GM18511 (cell line): ENCODE results near the gene ZNF483.
"Not testable (repeated sequence)": the region's sequence is repeated elsewhere in the genome, so short reads cannot be mapped to it uniquely, and the experiment has no call there.

Source experiments
- ATAC-seq: cut with Tn5 transposase; IDR thresholded peaks from one replicate; pipeline ENCODE4 v1.9.1; 2021; ENCODE audit warnings: mild to moderate bottlenecking, moderate library complexity; ENCODE audit not compliant: unreplicated experiment

The ZNF483 gene

DNA sequence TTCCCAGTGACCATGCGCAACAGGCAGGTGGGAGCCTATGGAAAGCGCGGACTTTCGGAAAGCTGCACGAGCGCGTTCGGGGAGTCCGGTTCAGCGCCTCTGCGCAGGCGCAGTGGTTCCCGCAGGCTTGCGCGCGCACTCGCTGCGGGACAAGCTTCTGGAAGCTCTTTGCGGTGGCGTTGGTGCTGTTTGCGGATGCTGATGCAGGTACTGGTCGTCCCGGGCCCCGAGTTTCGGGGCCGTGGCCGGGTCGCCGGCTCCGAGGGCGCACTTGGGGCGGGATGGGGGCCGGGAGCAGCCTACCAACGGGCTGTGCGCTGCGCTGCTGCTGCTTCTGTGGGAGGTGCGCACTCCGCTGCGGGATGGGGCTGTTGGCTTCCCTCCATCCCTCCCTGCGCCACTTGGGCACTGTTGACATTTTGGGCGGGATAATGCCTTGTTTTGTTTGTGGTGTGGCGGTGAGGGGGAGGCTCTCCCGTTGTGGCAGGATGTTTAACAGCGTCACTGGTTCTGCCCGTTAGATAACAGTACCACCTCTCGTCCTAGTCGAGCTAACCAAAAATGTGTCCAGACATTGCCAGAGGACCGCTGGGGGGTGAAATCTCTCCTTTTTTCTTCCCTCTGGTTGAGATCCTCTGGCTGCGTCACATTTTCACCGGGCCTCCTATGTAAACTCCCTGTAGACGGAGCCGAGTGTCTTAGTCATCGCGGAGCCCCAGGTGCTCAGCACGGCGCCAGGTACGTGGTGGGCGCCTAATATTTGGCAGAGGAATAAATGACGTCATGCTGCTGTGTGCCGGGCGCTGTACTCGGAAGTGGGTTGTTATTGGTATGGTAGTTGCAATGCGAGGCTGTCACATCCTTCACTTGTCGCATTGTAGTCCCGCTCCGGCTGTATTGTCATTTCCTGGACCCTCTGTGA is at the start of gene ZNF483:
ZNF483 (plus strand) TSS at position 124 of the 922 bp plus-strand sequence. CDS start 2,217 bp downstream, outside the sequence.
- no peak for ATAC-seq

DNA sequence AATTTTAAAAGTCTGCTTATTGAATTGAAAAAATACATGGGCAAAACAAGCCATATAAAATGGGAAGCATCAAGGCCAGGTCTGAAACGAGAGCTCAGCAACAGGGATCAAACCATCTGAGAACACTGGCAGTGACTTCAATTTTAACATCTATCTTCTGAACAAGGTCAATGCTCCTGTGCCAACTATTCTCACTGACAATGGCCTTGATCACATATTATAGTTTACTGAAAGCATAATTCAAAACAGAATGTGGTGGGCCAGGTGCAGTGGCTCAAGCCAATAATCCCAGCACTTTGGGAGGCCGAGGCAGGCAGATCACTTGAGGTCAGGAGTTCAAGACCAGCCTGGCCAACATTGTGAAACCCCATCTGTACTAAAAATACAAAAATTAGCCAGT is 49.8 kb upstream of the ZNF483 start:
- ATAC-seq: no peak

DNA sequence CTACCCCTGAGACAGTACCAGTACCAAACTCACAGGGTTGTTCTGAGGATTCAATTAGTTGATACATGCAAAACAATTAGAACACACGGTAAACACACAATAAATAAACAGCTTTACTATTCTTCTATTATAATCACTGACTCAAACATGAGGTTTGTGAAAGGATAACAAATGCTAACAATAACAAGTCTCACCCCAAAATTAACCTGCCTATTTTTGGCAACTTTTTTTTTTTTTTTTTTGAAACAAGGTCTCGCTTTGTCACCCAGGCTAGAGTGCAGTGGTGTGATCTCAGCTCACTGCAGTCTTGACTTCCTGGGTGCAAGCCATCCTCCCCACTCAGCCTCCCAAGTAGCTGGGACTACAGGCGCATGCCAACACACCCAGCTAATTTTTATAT is 47.3 kb upstream of the ZNF483 start:
- no peak for ATAC-seq

DNA sequence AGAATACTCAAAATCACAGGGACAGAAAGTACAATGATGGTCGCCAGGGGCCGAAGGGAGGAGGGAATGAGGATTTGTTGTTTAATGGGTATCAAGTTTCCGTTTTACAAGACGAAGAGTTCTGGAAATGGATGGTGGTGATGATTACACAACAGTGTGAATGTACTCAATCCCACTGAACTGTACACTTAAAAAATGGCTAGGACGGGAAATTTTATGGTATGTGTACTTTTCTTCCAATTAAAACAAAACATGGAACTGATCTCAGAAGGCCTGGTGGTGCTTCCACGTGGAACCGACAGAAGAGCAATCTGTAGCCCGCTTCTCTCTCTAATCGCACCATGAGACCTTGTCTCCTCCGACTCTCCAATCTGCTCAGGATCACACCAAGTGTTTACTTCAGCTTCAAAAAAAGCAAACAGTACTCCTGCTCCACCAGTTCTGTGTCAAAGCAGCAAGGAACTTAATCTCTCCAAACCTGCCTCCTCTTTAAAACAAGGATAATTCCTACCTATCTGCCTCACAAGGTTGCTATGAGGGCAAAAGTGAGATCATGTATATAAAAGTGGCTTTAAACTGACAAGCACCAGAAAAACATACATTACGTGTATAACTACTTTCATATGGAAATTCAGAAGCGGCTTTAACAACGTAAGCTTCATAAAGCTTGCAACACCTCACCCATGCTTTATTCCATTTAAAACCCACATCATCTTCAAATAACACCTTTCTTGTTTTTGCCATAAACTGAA is 42.9 kb upstream of the ZNF483 start:
- ATAC-seq: no peak

DNA sequence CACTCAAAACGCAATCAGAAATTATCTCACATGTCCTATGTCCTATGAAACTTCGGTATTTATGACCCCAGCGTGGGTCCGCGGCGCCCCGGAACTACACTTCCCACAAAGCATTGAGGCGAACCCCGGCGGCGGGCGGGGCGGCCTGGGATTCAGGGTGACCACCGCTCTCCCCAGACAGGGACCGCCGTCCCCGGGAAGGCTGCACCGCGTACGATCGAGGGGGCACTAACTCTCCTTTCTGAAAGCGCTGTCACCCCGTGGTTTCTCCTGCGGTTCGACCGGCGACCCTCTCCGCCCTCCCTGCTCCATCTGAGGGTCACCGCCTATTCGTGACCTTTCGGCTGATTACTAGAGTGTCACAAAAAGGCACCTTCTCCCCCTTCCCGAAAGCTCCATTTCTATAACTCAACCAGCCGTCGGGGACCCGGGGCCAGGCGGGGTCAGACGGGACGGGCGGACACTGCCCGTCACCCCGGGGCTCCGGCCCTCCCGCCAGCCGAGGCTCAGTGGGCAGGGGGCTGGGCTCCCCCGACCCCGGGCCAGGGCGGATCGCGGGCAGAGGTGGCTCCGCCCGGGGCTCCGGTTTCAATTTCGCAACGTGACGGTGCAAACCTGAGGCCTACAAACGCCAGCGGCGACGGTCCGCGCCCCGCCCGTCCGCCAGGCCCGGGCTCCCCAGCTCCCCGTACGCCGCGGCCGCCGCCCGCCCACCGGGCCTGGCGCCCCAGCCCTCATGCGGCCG is 42.1 kb upstream of the ZNF483 start:
- peak; percentile 66 for ATAC-seq

DNA sequence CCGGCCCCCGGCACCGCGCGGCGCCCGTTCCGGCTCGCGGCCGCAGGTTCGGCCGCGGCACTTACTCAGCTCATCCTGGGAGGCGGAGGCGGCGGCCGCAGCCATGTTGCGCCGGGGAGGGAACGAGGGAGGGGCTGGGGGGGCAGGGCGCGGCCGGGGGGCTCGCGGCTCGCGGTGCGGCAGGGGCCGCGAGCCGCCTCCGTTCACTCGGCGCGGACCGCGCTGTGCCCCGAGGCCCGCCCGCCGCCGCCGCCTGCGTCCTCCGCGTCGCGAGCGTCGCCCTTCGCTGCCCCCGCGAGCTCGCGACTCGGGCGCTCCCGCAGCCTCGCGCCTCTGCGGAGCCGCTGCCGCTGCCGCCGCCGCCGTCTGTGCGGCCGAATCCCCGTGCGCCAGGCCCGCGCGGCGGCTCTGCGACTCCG is 41.5 kb upstream of the ZNF483 start:
- ATAC-seq: peak; percentile 45

DNA sequence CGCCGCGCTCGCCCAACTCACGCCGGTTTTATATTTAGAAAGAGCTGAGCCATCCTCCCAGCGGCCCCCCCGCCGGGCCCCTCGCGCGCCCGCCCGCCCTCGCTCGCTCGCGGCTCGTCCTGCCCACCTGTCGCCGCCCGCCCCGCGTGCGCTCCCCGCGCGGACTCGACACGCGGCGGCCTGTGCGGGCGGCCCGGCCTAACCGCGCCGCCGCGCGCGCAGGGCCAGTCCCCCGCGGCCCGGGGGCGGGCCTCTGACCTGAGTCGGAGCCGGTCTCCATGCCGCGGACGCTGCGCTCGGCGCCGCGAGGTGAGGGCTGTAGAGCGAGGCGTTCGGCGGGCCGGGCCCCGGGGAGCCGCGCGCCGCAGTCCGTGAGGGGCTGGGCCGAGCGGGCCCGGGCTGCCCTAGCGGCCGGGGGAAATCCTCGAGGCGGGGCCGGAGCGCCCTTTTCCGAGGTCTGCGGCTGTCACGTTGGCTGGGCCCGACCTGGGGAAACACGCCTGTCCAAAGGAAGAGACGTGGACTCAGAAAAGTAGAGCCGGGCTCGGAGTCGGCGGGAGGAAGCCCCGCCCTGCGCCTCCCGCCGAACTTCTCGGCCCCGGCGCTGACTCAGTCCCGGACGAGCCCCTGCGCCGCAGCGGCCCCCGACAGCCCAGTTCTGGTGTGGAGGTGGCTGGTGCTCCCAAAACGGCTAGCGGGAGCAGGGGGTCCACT is 41.0 kb upstream of the ZNF483 start, which contains the start of gene ECPAS:
ECPAS (minus strand) TSS at position 526 of the 714 bp plus-strand sequence. CDS start 11,465 bp downstream, outside the sequence.
- ATAC-seq: peak; percentile 60

DNA sequence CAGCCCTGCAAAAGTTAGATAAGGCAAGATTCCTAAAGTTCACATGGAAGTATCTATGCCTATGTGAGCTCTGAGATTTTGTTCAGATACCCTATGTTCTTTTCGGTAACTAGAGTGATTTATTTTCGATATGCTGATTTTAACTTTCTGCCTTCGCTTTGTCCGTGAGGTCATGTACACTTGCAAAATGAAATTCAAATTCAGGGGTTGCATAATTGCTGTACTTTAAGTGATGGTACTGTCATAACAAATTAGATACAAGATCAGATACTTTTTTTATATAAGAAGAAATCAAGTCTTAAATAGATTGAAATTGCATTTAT is 40.4 kb upstream of the ZNF483 start:
- no peak for ATAC-seq

DNA sequence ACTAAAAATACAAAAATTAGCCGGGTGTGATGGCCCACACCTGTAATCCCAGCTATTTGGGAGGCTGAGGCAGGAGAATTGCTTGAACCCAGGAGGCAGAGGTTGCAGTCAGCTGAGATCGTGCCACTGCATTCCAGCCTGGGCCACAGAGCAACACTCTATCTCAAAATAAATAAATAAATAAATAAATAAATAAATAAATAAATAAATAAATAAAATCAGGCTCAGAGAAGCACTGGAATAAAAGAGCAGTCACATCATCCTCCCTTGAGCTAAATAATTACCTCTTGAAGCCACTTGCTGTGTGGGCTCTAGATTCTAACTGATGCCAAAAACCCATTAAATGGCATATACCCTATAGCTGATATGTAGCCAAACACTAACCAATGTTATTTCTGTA is 27.8 kb upstream of the ZNF483 start:
- not testable (repeated sequence) for ATAC-seq

DNA sequence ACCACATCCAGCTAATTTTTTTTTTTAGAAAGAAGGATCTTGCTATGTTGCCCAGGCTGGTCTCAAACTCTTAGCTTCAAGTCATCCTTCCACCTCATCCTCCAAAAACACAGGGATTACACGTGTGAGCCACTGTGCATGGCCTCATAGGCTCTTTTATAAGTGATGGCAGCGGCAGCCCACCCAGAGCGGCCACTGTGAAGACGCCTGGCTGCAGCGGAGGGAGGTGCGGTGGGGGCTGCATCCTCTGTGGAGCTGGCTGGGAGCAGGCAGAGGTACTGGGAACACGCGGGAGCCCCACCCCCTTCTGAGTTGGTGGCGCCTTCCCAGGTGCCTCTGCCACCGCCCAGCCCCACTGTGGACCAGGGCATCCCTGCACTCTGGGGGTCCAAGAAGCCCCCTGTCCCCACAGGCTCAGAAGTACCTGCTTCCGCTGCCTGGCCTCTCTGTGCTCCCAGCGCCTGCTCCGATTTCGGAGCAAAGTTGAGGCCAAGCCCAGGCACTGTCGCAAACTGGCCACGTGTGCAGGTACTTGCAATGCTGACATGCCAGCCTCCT is 23.9 kb upstream of the ZNF483 start:
- ATAC-seq: no peak

DNA sequence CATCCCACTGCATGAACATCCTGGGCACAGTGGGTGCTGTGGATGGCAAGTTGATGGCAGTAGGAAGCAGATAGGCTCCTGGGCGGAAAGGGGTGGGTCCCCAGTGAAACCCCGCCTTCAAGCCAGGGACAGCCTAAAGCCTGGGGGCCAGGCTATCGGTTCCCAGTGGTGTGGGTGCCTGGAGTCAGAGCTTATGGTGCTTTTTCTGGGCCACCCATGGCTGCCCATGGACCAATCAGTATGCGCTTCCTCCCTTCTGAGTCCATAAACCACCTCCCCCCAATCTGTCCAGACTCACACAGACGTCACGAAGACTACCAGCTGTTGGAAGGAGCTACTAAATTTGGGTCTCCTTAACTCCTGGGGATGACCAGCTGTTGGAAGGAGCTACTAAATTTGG is 23.3 kb upstream of the ZNF483 start:
- ATAC-seq: no peak

DNA sequence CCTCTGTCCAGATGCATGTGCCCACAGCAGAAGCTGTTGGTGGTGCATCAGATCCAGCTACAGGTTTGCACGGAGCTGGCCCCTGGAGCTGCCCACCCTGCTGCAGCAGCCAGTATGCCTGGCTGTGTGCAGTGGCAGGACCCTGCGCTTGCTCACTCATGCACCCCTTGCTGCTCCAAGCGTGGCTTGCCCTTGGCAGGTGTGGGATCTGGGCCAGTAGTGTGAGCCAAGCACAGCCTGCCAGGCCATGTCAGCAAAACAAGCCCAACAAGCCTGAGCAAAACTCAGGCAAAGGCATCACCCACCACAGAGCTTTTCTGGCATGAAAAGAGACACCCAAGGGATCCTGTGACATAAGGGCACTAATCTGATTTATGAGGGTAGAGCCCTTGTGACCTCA is 22.5 kb upstream of the ZNF483 start:
- ATAC-seq: no peak

DNA sequence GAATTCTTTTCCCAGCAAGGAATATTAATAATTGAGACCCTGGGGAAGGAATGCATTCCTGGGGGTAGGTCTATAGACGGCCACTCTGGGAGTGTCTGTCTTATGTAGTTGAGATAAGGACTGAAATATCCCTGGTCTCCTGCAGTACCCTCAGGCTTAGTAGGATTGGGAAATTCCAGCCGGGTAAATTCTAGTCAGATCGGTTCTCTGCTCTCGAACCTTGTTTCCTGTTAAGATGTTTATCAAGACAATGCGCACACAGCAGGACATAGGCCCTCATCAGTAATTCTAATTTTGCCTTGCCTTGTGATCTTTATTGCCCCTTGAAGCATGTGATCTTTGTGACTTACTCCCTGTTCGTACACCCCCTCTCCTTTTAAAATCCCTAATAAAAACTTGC is 13.4 kb upstream of the ZNF483 start:
- not testable (repeated sequence) for ATAC-seq

DNA sequence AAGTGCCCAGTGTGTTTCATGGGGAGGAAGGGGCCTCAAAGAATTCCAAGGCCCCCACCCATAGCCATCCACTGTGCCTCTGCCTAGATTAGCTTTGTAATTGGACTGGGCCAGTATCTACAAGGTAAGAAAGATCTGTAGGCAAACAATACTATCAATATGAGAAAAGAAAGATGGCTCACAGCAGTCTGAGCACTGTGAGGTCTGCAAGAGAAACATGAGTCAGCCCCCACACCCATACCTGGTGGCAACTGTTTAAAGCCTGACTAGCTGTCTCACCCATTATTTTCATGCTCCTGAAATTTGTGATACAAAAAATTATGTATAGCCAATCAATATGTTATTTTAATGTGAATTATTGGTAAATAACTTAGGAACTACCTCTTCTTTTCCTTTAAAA is 10.0 kb upstream of the ZNF483 start:
- ATAC-seq: no peak

DNA sequence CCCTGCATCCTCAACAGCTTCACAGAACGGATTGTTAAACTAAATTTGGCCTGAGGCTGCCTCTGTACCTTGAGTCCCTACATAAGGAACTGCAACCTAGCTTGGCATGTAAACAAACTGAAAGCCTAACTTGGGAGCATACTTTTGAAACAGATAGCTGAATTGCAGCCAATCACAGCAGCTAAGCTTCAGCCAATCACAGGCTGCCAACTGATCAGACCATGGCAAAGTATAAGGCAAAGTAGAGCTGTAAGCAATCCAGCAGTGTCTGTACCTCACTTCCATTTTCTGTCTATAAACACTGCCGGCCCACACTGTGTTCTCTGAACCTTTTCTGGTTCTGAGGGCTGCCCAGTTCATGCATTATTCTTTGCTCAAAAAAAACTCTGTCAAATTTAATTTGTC is 8.9 kb upstream of the ZNF483 start:
- ATAC-seq: no peak

DNA sequence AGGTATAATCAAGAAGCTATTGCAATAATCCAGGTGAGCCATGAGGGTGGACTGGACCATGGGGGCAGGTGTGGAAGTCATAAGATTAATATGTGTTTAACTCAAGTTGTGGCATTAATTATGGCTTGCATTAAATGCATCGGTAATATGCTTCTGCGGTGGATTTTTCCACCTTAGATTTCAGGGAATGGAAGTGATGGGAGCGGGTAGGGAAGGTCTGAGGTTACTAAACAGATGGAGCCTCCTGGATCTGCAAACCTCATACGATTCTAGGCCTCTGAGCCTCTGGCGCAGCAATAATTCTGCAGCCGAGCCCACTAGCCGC is 286 bp upstream of the ZNF483 start:
- ATAC-seq: no peak

DNA sequence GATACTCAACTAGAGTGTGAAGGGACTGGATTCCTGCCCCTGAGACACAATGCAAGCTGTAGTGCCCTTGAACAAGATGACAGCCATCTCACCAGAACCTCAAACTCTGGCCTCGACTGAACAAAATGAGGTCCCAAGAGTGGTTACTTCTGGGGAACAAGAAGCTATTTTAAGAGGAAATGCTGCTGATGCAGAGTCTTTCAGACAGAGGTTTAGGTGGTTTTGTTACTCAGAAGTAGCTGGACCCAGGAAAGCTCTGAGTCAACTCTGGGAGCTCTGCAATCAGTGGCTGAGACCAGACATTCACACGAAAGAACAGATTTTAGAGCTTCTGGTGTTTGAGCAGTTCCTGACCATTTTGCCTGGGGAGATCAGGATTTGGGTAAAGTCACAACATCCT is 2.4 kb downstream of the ZNF483 start:
- ATAC-seq: no peak

DNA sequence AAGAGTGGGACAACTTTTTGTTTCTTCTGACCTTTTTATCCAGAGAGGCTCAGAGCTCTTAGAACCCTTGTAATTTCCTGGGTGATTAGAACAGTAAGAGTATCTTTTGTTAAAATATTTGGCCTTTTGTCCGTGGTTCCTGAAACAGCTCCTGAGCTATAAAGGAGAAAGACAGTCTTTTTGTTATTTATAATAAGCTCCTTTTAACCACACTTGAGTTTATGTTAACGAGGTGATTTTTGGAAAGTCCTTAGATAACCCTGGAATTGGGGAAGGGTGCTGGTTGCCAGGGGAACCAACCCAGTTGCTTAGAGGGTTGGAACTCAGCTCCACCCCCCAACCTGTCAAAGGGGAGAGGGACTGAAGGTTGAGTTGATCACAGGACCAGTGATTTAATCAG is 4.8 kb downstream of the ZNF483 start:
- no peak for ATAC-seq

DNA sequence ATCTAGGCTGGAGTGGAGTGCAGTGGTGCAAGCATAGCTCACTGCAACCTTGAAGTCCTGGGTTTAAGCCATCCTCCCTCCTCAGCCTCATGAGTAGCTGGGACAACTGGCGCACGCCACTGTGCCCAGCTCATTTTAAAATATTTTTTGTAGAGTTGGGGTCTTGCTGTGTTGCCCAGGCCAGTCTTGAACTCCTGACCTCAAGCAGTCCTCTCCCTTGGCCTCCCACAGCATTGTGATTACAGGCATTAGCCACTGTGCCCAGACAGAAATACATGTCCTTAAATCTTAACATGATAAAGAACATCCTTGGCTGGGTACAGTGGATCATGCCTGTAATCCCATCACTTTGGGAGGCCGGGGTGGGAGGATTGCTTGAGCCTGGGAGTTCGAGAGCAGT is 6.7 kb downstream of the ZNF483 start:
- ATAC-seq: no peak

DNA sequence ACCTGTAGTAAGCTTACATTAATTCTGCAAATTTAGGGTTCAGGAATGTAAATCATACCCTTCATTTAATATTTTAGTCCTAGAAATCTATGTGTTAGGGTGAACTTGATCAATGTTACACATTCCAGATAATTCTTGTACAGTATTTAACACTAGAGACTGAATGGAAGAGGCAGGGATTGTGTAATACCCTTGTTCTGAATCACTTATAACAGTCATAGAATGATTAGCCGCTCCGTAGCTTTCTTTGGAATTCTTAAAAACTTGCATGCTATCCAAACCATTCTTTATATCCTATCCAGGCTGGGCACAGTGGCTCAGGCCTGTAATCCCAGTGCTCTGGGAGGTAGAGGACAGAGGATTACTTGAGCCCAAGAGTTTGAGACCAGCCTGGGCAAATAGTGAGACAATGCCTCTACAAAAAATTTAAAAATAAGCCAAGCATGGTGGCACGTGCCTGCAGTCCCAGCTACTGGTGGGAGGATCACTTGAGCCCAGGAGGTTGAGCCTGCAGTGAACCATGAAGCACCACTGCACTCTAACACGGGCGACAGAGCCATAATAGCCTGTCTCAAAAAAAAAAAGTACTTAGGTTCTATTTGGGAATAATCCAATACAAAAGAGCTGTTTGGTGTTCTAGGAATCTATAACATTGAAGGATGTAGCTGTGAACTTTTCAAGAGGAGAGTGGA is 8.3 kb downstream of the ZNF483 start:
- ATAC-seq: no peak
